HL-60 (cell line): ENCODE measurements around the gene MPZ.
A peak's percentile ranks its signal among the peaks of the same experiment; 100 is the strongest.

Source experiments
- DNase-seq, 2 experiments: peaks; one replicate each; pipeline ENCODE4 v3.0.0-alpha.2; 2010 to 2020; ENCODE audit warnings: low read depth in 1 of 2, low spot score in 1 of 2
- H3K27ac ChIP-seq: fragments of 250-450 bp; sonication (Bioruptor Pico); replicated peaks from 2 replicates; pipeline ENCODE4 v1.5.1; 2020; ENCODE audit warnings: mild to moderate bottlenecking, moderate library complexity
- H3K27me3 ChIP-seq: fragments of 250-450 bp; sonication (Bioruptor Pico); 2 replicates; pipeline ENCODE4 v1.5.1; 2021; ENCODE audit warnings: mild to moderate bottlenecking, moderate library complexity; ENCODE audit not compliant: insufficient read depth, poor library complexity, severe bottlenecking
- H3K4me3 ChIP-seq: replicated peaks from 2 replicates; pipeline ENCODE4 v1.5.1; 2011; ENCODE audit warnings: mild to moderate bottlenecking, control low read depth, low read length; ENCODE audit not compliant: insufficient read depth
- CTCF ChIP-seq: IDR thresholded peaks from one replicate; pipeline ENCODE4 v1.5.1; 2011; ENCODE audit warnings: low read length, control low read depth, inconsistent platforms; ENCODE audit not compliant: insufficient read depth
- GABPA ChIP-seq: IDR thresholded peaks from 2 replicates; pipeline ENCODE4 v1.6.1; 2012; ENCODE audit warnings: low read depth
- POLR2AphosphoS5 ChIP-seq: IDR thresholded peaks from 2 replicates; pipeline ENCODE4 v1.6.1; 2012; ENCODE audit warnings: low read depth
- REST ChIP-seq: IDR thresholded peaks from 2 replicates; pipeline ENCODE4 v1.6.1; 2012; ENCODE audit warnings: low read depth; ENCODE audit not compliant: insufficient replicate concordance
- SPI1 ChIP-seq: IDR thresholded peaks from 2 replicates; pipeline ENCODE4 v1.6.1; 2012; ENCODE audit warnings: low read depth, mild to moderate bottlenecking, borderline replicate concordance

The MPZ gene

GRCh38 chr1:161298116-161298515 is 11.7 kb downstream of the MPZ start:
- DNase-seq: no peak
- H3K27ac ChIP-seq: no peak overlapping the region; the same call in 1 of the 2 replicates

GRCh38 chr1:161297415-161297814 is 12.4 kb downstream of the MPZ start:
- TF ChIP-seq CTCF (no peak), SPI1 (no peak), REST (no peak), POLR2AphosphoS5 (no peak), GABPA (no peak)
- DNase-seq: no peak
- no peak overlapping the region for H3K4me3 ChIP-seq
- no peak overlapping the region for H3K27ac ChIP-seq
- H3K27me3 ChIP-seq: no peaks in the 10 kb centered on the region

More at GRCh38 chr1:161298116-161298515, 11.7 kb downstream of the MPZ start:
- TF ChIP-seq SPI1: peak; percentile 96
- TF ChIP-seq GABPA: no peak
- H3K4me3 ChIP-seq: no peak overlapping the region
- H3K27me3 ChIP-seq: no peaks in the 10 kb centered on the region

- no peak for DNase-seq
- H3K27ac ChIP-seq: no peak overlapping the region
- H3K4me3 ChIP-seq: no peak overlapping the region
- H3K27me3 ChIP-seq: no peaks in the 10 kb centered on the region
- TF ChIP-seq REST (no peak), CTCF (no peak), SPI1 (no peak)
These were observed 19.0 kb downstream of the MPZ start for GRCh38 chr1:161290779-161291178.

GRCh38 chr1:161287482-161288054 is 22.2 kb downstream of the MPZ start:
- Histone ChIP-seq H3K27ac (no peak overlapping the region), H3K4me3 (no peak overlapping the region), H3K27me3 (no peaks in the 10 kb centered on the region)
- TF ChIP-seq GABPA (no peak), REST (no peak), POLR2AphosphoS5 (no peak), SPI1 (peak; percentile 92), CTCF (no peak)
- peak in 1 of 2 experiments; percentile 43 for DNase-seq
